ENCODE results near the gene PARD3. TPM values are rescaled to one million over a fixed set of nuclear protein-coding genes. Genes with fewer than 3 reads are reported as not detected.

The PARD3 gene
- total RNA-seq, 1 experiment from 2014 or later, result 154 TPM

- H3K79me2 ChIP-seq (ENCODE audit: low read length), result peaks cover 17% of the 10 kb centered on the region
- ATAC-seq, result no peak
- intact Hi-C loops (cut with micrococcal nuclease), result no loop called here
- 0 out of 2 replicates have a peak, but pooled peaks cover under 1% of the 10 kb centered on the region for H3K4me1 ChIP-seq (ENCODE audit: insufficient read depth, low read length)
- BruUV-seq (replicated peaks), result TSS peak; percentile 4
- H3F3A ChIP-seq (ENCODE audit: low read length, unreplicated experiment), result no peaks in the 10 kb centered on the region
- peaks cover 8% of the 10 kb centered on the region; the same call in 1 of the 2 replicates for H4K20me1 ChIP-seq (ENCODE audit: low read length)
- H3K27me3 ChIP-seq (ENCODE audit: low read length), result no peaks in the 10 kb centered on the region
- H3K4me2 ChIP-seq (ENCODE audit: low read length), result no peak overlapping the region
- H3K9ac ChIP-seq (ENCODE audit: low read length), result no peak overlapping the region
- no peak overlapping the region for H3K27ac ChIP-seq (ENCODE audit: low read length)
- no peak for DNase-seq
- ChIA-PET CTCF (no interaction called here), POLR2A (ENCODE audit: unreplicated experiment) (no interaction called here)
- no peaks in the 10 kb centered on the region for H3K36me3 ChIP-seq (ENCODE audit: low read depth, low read length)
- H3K9me2 ChIP-seq (replicated peaks; ENCODE audit: low read length), result no peaks in the 10 kb centered on the region
- H3K9me3 ChIP-seq (ENCODE audit: low read length), result no peaks in the 10 kb centered on the region
- H3K4me3 ChIP-seq (ENCODE audit: low read length), result no peak overlapping the region
- no peak overlapping the region for H2AFZ ChIP-seq (ENCODE audit: low read length)
- no peak for TF ChIP-seq EZH2 (IDR thresholded peaks at IDR 0.05; ENCODE audit: low read length, unreplicated experiment)
- TF ChIP-seq EZH2phosphoT487 (IDR thresholded peaks at IDR 0.05; ENCODE audit: borderline replicate concordance, low read length), result no peak
- no peak for TF ChIP-seq CTCF (conservative IDR thresholded peaks at IDR 0.05; ENCODE audit: low read depth, low read length)
Measured at GRCh38 chr10:34602478-34602877, 212.6 kb downstream of the PARD3 start.

- CTCF ChIA-PET, result no interaction called here
- no TSS peak for BruUV-seq (replicated peaks)
- ATAC-seq (no peak), DNase-seq (no peak)
- intact Hi-C loops (cut with micrococcal nuclease), result no loop called here
- Histone ChIP-seq H3K9me3 (ENCODE audit: low read length) (no peaks in the 10 kb centered on the region), H3K4me3 (ENCODE audit: low read length) (no peak overlapping the region), H3K4me1 (ENCODE audit: insufficient read depth, low read length) (no peaks in the 10 kb centered on the region), H3K79me2 (ENCODE audit: low read length) (peaks cover 20% of the 10 kb centered on the region), H3K9me2 (replicated peaks; ENCODE audit: low read length) (0 out of 2 replicates have a peak, but pooled peaks cover under 1% of the 10 kb centered on the region), H3K27ac (ENCODE audit: low read length) (no peak overlapping the region), H2AFZ (ENCODE audit: low read length) (no peak overlapping the region), H3K36me3 (ENCODE audit: low read depth, low read length) (no peaks in the 10 kb centered on the region), H3K27me3 (ENCODE audit: low read length) (no peaks in the 10 kb centered on the region), H3F3A (ENCODE audit: low read length, unreplicated experiment) (no peaks in the 10 kb centered on the region), H3K9ac (ENCODE audit: low read length) (no peak overlapping the region), H4K20me1 (ENCODE audit: low read length) (peaks cover 7% of the 10 kb centered on the region; the same call in 1 of the 2 replicates), H3K4me2 (ENCODE audit: low read length) (no peak overlapping the region)
- POLR2A ChIA-PET (ENCODE audit: unreplicated experiment), result no interaction called here
- no peak for TF ChIP-seq CTCF (conservative IDR thresholded peaks at IDR 0.05; ENCODE audit: low read depth, low read length)
- no peak for TF ChIP-seq EZH2 (IDR thresholded peaks at IDR 0.05; ENCODE audit: low read length, unreplicated experiment)
- no peak for TF ChIP-seq EZH2phosphoT487 (IDR thresholded peaks at IDR 0.05; ENCODE audit: borderline replicate concordance, low read length)
Measured at GRCh38 chr10:34601691-34602090, 213.4 kb downstream of the PARD3 start.

GRCh38 chr10:34599026-34599795 lies 215.9 kb downstream of the PARD3 start:
- no peak overlapping the region for H3K4me2 ChIP-seq (ENCODE audit: low read length)
- no peak overlapping the region for H3K27ac ChIP-seq (ENCODE audit: low read length)
- H3K27me3 ChIP-seq (ENCODE audit: low read length), result no peaks in the 10 kb centered on the region
- ATAC-seq (no peak), DNase-seq (no peak)
- intact Hi-C loops (cut with micrococcal nuclease), result no loop called here
- H3K36me3 ChIP-seq (ENCODE audit: low read depth, low read length), result no peaks in the 10 kb centered on the region
- H3K9ac ChIP-seq (ENCODE audit: low read length), result no peak overlapping the region
- no peak overlapping the region for H2AFZ ChIP-seq (ENCODE audit: low read length)
- no peaks in the 10 kb centered on the region for H3F3A ChIP-seq (ENCODE audit: low read length, unreplicated experiment)
- H3K4me1 ChIP-seq (ENCODE audit: insufficient read depth, low read length), result no peaks in the 10 kb centered on the region
- ChIA-PET CTCF (no interaction called here), POLR2A (ENCODE audit: unreplicated experiment) (no interaction called here)
- no TSS peak for BruUV-seq (replicated peaks)
- H3K79me2 ChIP-seq (ENCODE audit: low read length), result peaks cover 30% of the 10 kb centered on the region
- 0 out of 2 replicates have a peak, but pooled peaks cover 3% of the 10 kb centered on the region for H3K9me2 ChIP-seq (replicated peaks; ENCODE audit: low read length)
- H4K20me1 ChIP-seq (ENCODE audit: low read length), result peaks cover 7% of the 10 kb centered on the region; the same call in 1 of the 2 replicates
- TF ChIP-seq EZH2 (IDR thresholded peaks at IDR 0.05; ENCODE audit: low read length, unreplicated experiment) (no peak), CTCF (conservative IDR thresholded peaks at IDR 0.05; ENCODE audit: low read depth, low read length) (no peak), EZH2phosphoT487 (IDR thresholded peaks at IDR 0.05; ENCODE audit: borderline replicate concordance, low read length) (no peak)
- no peak overlapping the region for H3K4me3 ChIP-seq (ENCODE audit: low read length)
- no peaks in the 10 kb centered on the region for H3K9me3 ChIP-seq (ENCODE audit: low read length)
